ENCODE data around the gene CATSPERE. TPM values are rescaled to one million over a fixed set of nuclear protein-coding genes. Genes with fewer than 3 reads are reported as not detected.

Gene CATSPERE
- total RNA-seq, 1 donor from 2014 or later = 1.1 TPM

- FAIRE-seq (no peak), DNase-seq (ENCODE audit: low read depth) (no peak)
- Histone ChIP-seq H3K9me3 (ENCODE audit: insufficient read depth, low read depth, low read length) (no peaks in the 10 kb centered on the region), H3K4me1 (ENCODE audit: insufficient read depth, low read length) (no peaks in the 10 kb centered on the region), H4K20me1 (ENCODE audit: insufficient read depth, low read length) (no peaks in the 10 kb centered on the region), H3K27me3 (ENCODE audit: insufficient read depth, low read length) (peaks cover 4% of the 10 kb centered on the region), H3K9ac (ENCODE audit: low read length) (no peak overlapping the region), H3K4me2 (ENCODE audit: low read length) (no peak overlapping the region), H3K4me3 (ENCODE audit: insufficient read depth, low read depth, low read length) (no peak overlapping the region), H3K27ac (ENCODE audit: low read depth, low read length) (no peak overlapping the region), H3K36me3 (ENCODE audit: insufficient read depth, low read length) (no peaks in the 10 kb centered on the region), H2AFZ (ENCODE audit: low read depth, low read length) (no peak overlapping the region), H3K79me2 (ENCODE audit: insufficient read depth, low read length) (no peaks in the 10 kb centered on the region)
- Mint-ChIP-seq H3K27me3 (ENCODE audit: low read depth, unreplicated experiment) (no peaks in the 10 kb centered on the region), H3K9me3 (ENCODE audit: unreplicated experiment) (peaks cover 11% of the 10 kb centered on the region), H3K27ac (ENCODE audit: unreplicated experiment) (no peak overlapping the region), H3K36me3 (ENCODE audit: low read depth, unreplicated experiment) (no peaks in the 10 kb centered on the region), H3K4me3 (ENCODE audit: unreplicated experiment) (no peak overlapping the region), H3K4me1 (ENCODE audit: low read depth, unreplicated experiment) (no peaks in the 10 kb centered on the region)
- TF ChIP-seq EZH2 (IDR thresholded peaks at IDR 0.05; ENCODE audit: insufficient read depth, low read length) (no peak), CTCF (IDR thresholded peaks at IDR 0.05; ENCODE audit: insufficient read depth, low read depth, low read length) (no peak)
Measured at GRCh38 chr1:244642526-244642925, 181.5 kb downstream of the CATSPERE start.

- peaks cover 4% of the 10 kb centered on the region for H3K27me3 ChIP-seq (ENCODE audit: insufficient read depth, low read length)
- H3K9ac ChIP-seq (ENCODE audit: low read length) = no peak overlapping the region
- DNase-seq (ENCODE audit: low read depth) (no peak), FAIRE-seq (no peak)
- no peaks in the 10 kb centered on the region for H3K4me1 ChIP-seq (ENCODE audit: insufficient read depth, low read length)
- Mint-ChIP-seq H3K27ac (ENCODE audit: unreplicated experiment) (no peak overlapping the region), H3K27me3 (ENCODE audit: low read depth, unreplicated experiment) (no peaks in the 10 kb centered on the region), H3K9me3 (ENCODE audit: unreplicated experiment) (peaks cover 11% of the 10 kb centered on the region), H3K4me3 (ENCODE audit: unreplicated experiment) (no peak overlapping the region), H3K36me3 (ENCODE audit: low read depth, unreplicated experiment) (no peaks in the 10 kb centered on the region), H3K4me1 (ENCODE audit: low read depth, unreplicated experiment) (no peaks in the 10 kb centered on the region)
- H3K27ac ChIP-seq (ENCODE audit: low read depth, low read length) = no peak overlapping the region
- no peak overlapping the region for H3K4me2 ChIP-seq (ENCODE audit: low read length)
- no peak for TF ChIP-seq EZH2 (IDR thresholded peaks at IDR 0.05; ENCODE audit: insufficient read depth, low read length)
- no peak for TF ChIP-seq CTCF (IDR thresholded peaks at IDR 0.05; ENCODE audit: insufficient read depth, low read depth, low read length)
- H3K36me3 ChIP-seq (ENCODE audit: insufficient read depth, low read length) = no peaks in the 10 kb centered on the region
- no peak overlapping the region for H3K4me3 ChIP-seq (ENCODE audit: insufficient read depth, low read depth, low read length)
- H2AFZ ChIP-seq (ENCODE audit: low read depth, low read length) = no peak overlapping the region
- H4K20me1 ChIP-seq (ENCODE audit: insufficient read depth, low read length) = no peaks in the 10 kb centered on the region
- H3K79me2 ChIP-seq (ENCODE audit: insufficient read depth, low read length) = no peaks in the 10 kb centered on the region
- H3K9me3 ChIP-seq (ENCODE audit: insufficient read depth, low read depth, low read length) = no peaks in the 10 kb centered on the region
Measured at GRCh38 chr1:244642988-244643387, 181.9 kb downstream of the CATSPERE start.

GRCh38 chr1:244645414-244645813 is 184.3 kb downstream of the CATSPERE start:
- Mint-ChIP-seq H3K27ac (ENCODE audit: unreplicated experiment) (no peak overlapping the region), H3K4me3 (ENCODE audit: unreplicated experiment) (no peak overlapping the region), H3K27me3 (ENCODE audit: low read depth, unreplicated experiment) (no peaks in the 10 kb centered on the region), H3K9me3 (ENCODE audit: unreplicated experiment) (peaks cover 11% of the 10 kb centered on the region), H3K4me1 (ENCODE audit: low read depth, unreplicated experiment) (no peaks in the 10 kb centered on the region), H3K36me3 (ENCODE audit: low read depth, unreplicated experiment) (no peaks in the 10 kb centered on the region)
- H3K4me2 ChIP-seq (ENCODE audit: low read length) = no peak overlapping the region
- no peak for FAIRE-seq
- no peak overlapping the region for H2AFZ ChIP-seq (ENCODE audit: low read depth, low read length)
- H3K9ac ChIP-seq (ENCODE audit: low read length) = no peak overlapping the region
- peaks cover 4% of the 10 kb centered on the region for H3K27me3 ChIP-seq (ENCODE audit: insufficient read depth, low read length)
- H3K4me3 ChIP-seq (ENCODE audit: insufficient read depth, low read depth, low read length) = no peak overlapping the region
- no peak overlapping the region for H3K27ac ChIP-seq (ENCODE audit: low read depth, low read length)
- no peaks in the 10 kb centered on the region for H3K36me3 ChIP-seq (ENCODE audit: insufficient read depth, low read length)
- no peaks in the 10 kb centered on the region for H4K20me1 ChIP-seq (ENCODE audit: insufficient read depth, low read length)
- no peaks in the 10 kb centered on the region for H3K9me3 ChIP-seq (ENCODE audit: insufficient read depth, low read depth, low read length)
- no peaks in the 10 kb centered on the region for H3K79me2 ChIP-seq (ENCODE audit: insufficient read depth, low read length)
- no peak for TF ChIP-seq CTCF (IDR thresholded peaks at IDR 0.05; ENCODE audit: insufficient read depth, low read depth, low read length)
- no peak for TF ChIP-seq EZH2 (IDR thresholded peaks at IDR 0.05; ENCODE audit: insufficient read depth, low read length)
- no peak for DNase-seq (ENCODE audit: low read depth)
- no peaks in the 10 kb centered on the region for H3K4me1 ChIP-seq (ENCODE audit: insufficient read depth, low read length)
